HG03097 (cell line): ENCODE results near the gene CPLX4.

Experiments used
- ATAC-seq: cut with Tn5 transposase; IDR thresholded peaks from one replicate; pipeline ENCODE4 v1.9.1; 2021; ENCODE audit not compliant: unreplicated experiment, low FRiP score

The CPLX4 gene

GRCh38 chr18:59318460-59319050 lies at the start of gene CPLX4:
TSS of gene CPLX4 (minus strand) at chr18:59318649. CDS start at chr18:59318462, 187 bp downstream.
- no peak for ATAC-seq

- no peak for ATAC-seq
These were observed 41.9 kb upstream of the CPLX4 start for GRCh38 chr18:59360381-59360780.

GRCh38 chr18:59359576-59359952 lies 41.1 kb upstream of the CPLX4 start:
- no peak for ATAC-seq

- ATAC-seq = peak; percentile 95
These were observed 40.5 kb upstream of the CPLX4 start, which contains the start of gene LMAN1 for GRCh38 chr18:59358712-59359575. TSS of gene LMAN1 (minus strand) at chr18:59359265. CDS start at chr18:59359244, 21 bp downstream.

GRCh38 chr18:59358414-59358711 lies 39.9 kb upstream of the CPLX4 start:
- ATAC-seq = no peak

GRCh38 chr18:59357928-59358327 lies 39.5 kb upstream of the CPLX4 start:
- ATAC-seq = no peak

- no peak for ATAC-seq
These were observed 36.3 kb upstream of the CPLX4 start for GRCh38 chr18:59354731-59355130.

GRCh38 chr18:59353079-59353680 lies 34.7 kb upstream of the CPLX4 start:
- ATAC-seq = no peak

- no peak for ATAC-seq
These were observed 33.9 kb upstream of the CPLX4 start for GRCh38 chr18:59352250-59352855.

- no peak for ATAC-seq
These were observed 27.1 kb upstream of the CPLX4 start for GRCh38 chr18:59345556-59345955.

GRCh38 chr18:59344996-59345395 lies 26.5 kb upstream of the CPLX4 start:
- no peak for ATAC-seq

GRCh38 chr18:59343926-59344325 lies 25.5 kb upstream of the CPLX4 start:
- ATAC-seq = no peak

GRCh38 chr18:59340817-59341216 lies 22.4 kb upstream of the CPLX4 start:
- ATAC-seq = no peak

- no peak for ATAC-seq
These were observed 21.9 kb upstream of the CPLX4 start for GRCh38 chr18:59340312-59340711.

GRCh38 chr18:59332986-59333385 lies 14.5 kb upstream of the CPLX4 start:
- ATAC-seq = no peak

GRCh38 chr18:59328683-59329082 lies 10.2 kb upstream of the CPLX4 start:
- no peak for ATAC-seq

- ATAC-seq = no peak
These were observed 7.5 kb upstream of the CPLX4 start for GRCh38 chr18:59325965-59326364.

- no peak for ATAC-seq
These were observed 6.1 kb upstream of the CPLX4 start for GRCh38 chr18:59324623-59324971.

- ATAC-seq = no peak
These were observed 5.6 kb upstream of the CPLX4 start for GRCh38 chr18:59323931-59324622.

- no peak for ATAC-seq
These were observed 6.8 kb downstream of the CPLX4 start for GRCh38 chr18:59311631-59312030.

GRCh38 chr18:59308938-59309260 lies 9.6 kb downstream of the CPLX4 start:
- no peak for ATAC-seq
